ENCODE measurements around the gene ANXA3. TPM values are rescaled to one million over a fixed set of nuclear protein-coding genes. Genes with fewer than 3 reads are reported as not detected.

Gene ANXA3
- total RNA-seq, 2 experiments from 2014 or later, result 2.9 to 4.2 TPM

DNA sequence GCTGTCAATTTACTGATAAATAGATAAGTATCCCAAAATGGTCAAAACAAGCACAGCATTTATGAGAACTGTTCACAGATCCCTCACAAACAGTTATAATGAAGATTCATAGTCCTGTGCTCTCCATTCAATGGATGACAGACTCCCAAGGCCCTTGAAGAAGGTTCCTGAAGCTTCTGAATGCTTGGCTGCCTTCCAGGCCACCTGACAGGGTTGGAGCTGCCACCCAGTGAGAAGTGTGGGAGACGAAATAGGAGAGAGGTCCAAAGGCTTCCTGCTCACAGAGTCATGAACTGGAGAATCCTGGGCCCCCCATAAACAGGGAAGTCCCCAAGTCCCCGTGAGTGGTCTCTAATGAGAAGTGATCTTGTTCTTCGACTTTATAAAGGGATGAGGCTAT, 26.0 kb upstream of the ANXA3 start:
- Mint-ChIP-seq H3K4me3 (no peak overlapping the region), H3K9me3 (ENCODE audit: insufficient read depth) (no peaks in the 10 kb centered on the region), H3K36me3 (ENCODE audit: low read depth) (no peaks in the 10 kb centered on the region), H3K27ac (no peak overlapping the region), H3K27me3 (ENCODE audit: low read depth) (peaks cover 14% of the 10 kb centered on the region), H3K4me1 (ENCODE audit: low read depth) (no peaks in the 10 kb centered on the region)
- CTCF ChIA-PET, result no interaction called here
- DNase-seq (no peak), ATAC-seq (no peak)
- POLR2A ChIA-PET, result no interaction called here

DNA sequence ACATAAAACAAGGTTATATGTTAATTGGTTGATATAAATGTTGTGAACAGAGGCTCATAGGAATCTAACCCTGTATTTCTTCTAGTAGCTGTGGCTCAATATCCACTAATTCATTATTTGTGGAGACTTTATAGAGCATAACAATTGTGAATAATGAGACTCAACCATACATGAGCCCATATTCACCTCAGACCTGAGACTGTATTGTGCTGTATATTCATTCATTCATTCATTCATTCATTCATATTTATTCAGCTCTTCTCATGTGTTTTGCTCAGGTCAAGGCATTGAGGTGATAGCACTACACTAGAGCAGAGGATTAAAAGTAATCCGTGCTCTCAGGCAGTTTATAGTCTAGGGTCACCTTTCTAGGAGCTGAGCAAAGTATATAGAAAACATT, 24.5 kb upstream of the ANXA3 start:
- Mint-ChIP-seq H3K27ac (no peak overlapping the region), H3K36me3 (ENCODE audit: low read depth) (no peaks in the 10 kb centered on the region), H3K4me3 (no peak overlapping the region), H3K4me1 (ENCODE audit: low read depth) (no peaks in the 10 kb centered on the region), H3K27me3 (ENCODE audit: low read depth) (peaks cover 13% of the 10 kb centered on the region), H3K9me3 (ENCODE audit: insufficient read depth) (no peaks in the 10 kb centered on the region)
- no peak for DNase-seq
- ChIA-PET POLR2A (no interaction called here), CTCF (no interaction called here)
- no peak for ATAC-seq

DNA sequence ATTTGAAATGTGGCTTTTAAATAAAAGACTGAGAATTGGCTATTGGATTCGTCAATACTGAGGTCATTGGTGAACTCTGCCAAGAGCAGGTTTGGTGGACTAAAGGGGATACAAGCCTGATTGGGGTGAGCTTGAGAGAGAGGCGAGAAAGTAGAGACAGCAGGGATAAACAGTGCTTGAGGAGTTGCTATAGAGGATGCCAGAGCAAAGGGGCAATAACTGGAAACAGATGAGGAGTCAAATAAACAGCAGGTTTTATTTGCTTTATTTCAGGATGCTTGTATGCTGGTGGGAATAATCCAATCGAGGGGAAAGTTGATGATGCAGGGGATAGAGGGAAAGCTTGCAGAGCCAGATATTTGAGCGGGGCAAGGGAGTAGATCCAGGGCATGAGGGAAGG, 24.0 kb upstream of the ANXA3 start:
- POLR2A ChIA-PET, result no interaction called here
- CTCF ChIA-PET, result no interaction called here
- Mint-ChIP-seq H3K27ac (no peak overlapping the region), H3K4me1 (ENCODE audit: low read depth) (no peaks in the 10 kb centered on the region), H3K27me3 (ENCODE audit: low read depth) (peaks cover 10% of the 10 kb centered on the region), H3K9me3 (ENCODE audit: insufficient read depth) (no peaks in the 10 kb centered on the region), H3K36me3 (ENCODE audit: low read depth) (no peaks in the 10 kb centered on the region), H3K4me3 (no peak overlapping the region)
- DNase-seq (no peak), ATAC-seq (no peak)

DNA sequence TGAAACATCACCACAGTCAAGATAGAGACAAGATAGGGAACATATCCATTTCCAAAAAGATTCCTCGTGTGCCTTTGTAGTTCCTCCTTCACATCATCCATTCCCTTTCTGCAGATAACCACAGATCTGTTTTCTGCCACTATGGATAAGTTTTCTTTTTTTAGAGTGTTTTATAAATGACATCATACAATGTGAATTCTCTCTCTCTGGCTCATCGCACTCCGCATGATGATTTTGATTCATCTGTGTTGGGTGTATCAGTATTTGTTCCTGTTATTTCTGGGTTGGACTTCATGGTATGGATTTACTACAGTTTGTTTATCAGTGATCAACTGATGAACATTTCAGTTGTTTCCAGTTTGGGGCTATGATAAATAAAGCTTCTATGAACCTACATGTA, 23.2 kb upstream of the ANXA3 start:
- DNase-seq, result no peak
- Mint-ChIP-seq H3K27ac (no peak overlapping the region), H3K36me3 (ENCODE audit: low read depth) (no peaks in the 10 kb centered on the region), H3K4me1 (ENCODE audit: low read depth) (no peaks in the 10 kb centered on the region), H3K9me3 (ENCODE audit: insufficient read depth) (no peaks in the 10 kb centered on the region), H3K4me3 (no peak overlapping the region), H3K27me3 (ENCODE audit: low read depth) (peaks cover 10% of the 10 kb centered on the region)
- no peak for ATAC-seq
- CTCF ChIA-PET, result no interaction called here
- POLR2A ChIA-PET, result no interaction called here

DNA sequence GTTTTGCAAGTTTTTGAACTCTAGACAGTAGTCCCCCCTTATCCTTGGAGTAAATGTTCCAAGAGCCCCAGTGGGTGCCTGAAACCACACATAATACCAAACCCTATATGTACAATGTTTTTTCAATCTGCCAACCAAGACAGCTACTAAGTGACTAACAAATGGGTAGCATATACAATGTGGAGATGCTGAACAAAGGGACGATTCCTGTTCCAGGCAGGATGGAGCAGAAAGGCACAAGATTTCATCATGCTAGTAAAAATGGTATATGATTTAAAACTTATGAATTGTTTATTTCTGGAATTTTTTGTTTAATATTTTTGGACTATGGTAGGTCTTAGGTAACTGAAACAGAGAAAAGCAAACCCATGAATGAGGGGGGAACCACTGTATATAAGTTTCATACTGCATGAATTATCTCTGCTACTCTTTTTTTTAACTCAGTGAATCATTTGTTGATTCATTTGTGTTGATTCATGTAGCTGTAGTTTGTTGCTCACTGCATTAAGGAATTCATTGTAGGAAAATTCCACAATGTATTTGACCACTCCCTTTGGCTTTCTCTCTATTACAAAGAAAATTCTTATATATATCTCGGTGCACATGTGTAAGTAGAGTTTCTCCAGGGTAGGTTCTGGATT, 21.9 kb upstream of the ANXA3 start:
- ATAC-seq, result no peak
- no peaks in the 10 kb centered on the region for H3K9me3 Mint-ChIP-seq (ENCODE audit: insufficient read depth)
- H3K27ac Mint-ChIP-seq, result no peak overlapping the region
- no peaks in the 10 kb centered on the region for H3K36me3 Mint-ChIP-seq (ENCODE audit: low read depth)
- CTCF ChIA-PET, result no interaction called here
- H3K4me1 Mint-ChIP-seq (ENCODE audit: low read depth), result no peaks in the 10 kb centered on the region
- no peak for DNase-seq
- POLR2A ChIA-PET, result no interaction called here
- no peak overlapping the region for H3K4me3 Mint-ChIP-seq
- peaks cover 6% of the 10 kb centered on the region for H3K27me3 Mint-ChIP-seq (ENCODE audit: low read depth)

DNA sequence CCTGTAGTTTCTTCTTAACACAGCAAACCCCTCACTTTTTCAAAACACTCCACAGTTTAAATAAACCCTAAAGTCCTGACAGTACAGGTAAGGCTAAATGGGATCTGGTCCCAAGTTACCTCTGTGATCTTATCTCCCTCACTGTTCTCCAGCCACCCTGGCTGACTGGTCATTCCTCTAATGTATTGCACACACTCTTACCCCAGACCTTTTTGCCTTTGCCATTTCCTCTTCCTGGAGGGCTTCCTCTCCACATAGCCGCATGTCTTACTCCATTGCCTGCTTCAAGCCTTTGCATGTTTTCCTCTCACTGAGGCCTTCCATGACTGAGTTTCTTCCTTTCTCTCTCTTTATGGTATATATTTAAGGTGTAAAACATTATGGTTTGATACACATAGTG, 19.5 kb upstream of the ANXA3 start:
- ATAC-seq, result no peak
- H3K9me3 Mint-ChIP-seq (ENCODE audit: insufficient read depth), result no peaks in the 10 kb centered on the region
- H3K4me1 Mint-ChIP-seq (ENCODE audit: low read depth), result no peaks in the 10 kb centered on the region
- ChIA-PET POLR2A (no interaction called here), CTCF (no interaction called here)
- H3K36me3 Mint-ChIP-seq (ENCODE audit: low read depth), result no peaks in the 10 kb centered on the region
- no peak overlapping the region for H3K4me3 Mint-ChIP-seq
- no peak for DNase-seq
- H3K27ac Mint-ChIP-seq, result no peak overlapping the region
- H3K27me3 Mint-ChIP-seq (ENCODE audit: low read depth), result peaks cover 14% of the 10 kb centered on the region

DNA sequence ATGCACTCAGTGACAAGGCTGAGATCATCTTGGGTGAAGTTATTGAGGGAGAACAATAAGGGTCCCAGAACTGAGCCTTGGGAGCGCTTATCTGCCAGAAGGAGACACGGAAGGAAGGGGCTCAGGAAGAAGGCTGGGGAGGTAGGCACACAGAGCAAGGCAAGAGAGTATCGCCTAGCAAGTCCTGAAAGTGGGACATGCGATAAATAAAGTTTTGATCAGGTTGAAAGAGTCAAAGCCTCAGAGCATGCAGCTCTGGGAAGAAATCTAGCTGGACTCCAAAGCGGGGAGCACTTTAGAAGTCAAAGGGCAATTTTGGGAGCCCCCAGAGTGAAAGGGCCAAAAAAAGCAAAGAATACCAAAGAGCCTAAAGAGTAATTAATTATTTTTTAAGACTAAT, 17.7 kb upstream of the ANXA3 start:
- peaks cover 14% of the 10 kb centered on the region for H3K27me3 Mint-ChIP-seq (ENCODE audit: low read depth)
- no peak overlapping the region for H3K4me3 Mint-ChIP-seq
- ChIA-PET CTCF (no interaction called here), POLR2A (no interaction called here)
- no peaks in the 10 kb centered on the region for H3K4me1 Mint-ChIP-seq (ENCODE audit: low read depth)
- DNase-seq (no peak), ATAC-seq (no peak)
- no peaks in the 10 kb centered on the region for H3K9me3 Mint-ChIP-seq (ENCODE audit: insufficient read depth)
- H3K36me3 Mint-ChIP-seq (ENCODE audit: low read depth), result no peaks in the 10 kb centered on the region
- H3K27ac Mint-ChIP-seq, result no peak overlapping the region

DNA sequence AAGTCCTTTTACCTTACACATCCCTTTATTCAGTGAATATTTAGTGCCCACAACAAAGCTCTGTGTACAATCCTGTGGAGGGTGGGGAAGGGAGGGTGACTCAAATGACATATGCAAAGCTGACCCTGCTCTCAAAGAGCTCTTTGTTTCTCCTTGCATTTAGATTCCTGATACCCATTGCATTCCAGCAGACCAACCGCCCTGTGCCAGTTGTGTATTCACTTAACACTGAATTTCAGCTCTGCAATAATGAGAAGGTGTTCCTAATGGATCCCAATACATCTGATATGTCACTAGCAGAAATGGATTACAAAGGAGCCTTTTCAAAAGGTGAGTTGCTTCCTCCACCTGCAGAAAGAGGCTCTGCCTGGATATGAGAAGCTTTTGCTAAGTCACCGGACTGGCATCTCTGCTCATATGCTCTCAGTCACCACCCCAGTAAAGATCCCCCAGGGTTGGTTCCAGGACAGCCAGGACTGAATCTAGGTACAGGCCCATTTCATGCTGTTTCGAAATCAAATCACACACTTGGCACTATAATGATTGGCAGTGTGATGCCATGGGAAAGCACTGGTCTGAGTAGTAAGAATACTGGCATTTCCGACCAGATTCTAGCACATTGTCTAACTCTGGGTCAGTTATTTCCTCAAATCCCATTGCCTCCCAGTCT, 17.1 kb upstream of the ANXA3 start:
- H3K36me3 Mint-ChIP-seq (ENCODE audit: low read depth), result no peaks in the 10 kb centered on the region
- no peaks in the 10 kb centered on the region for H3K4me1 Mint-ChIP-seq (ENCODE audit: low read depth)
- no peaks in the 10 kb centered on the region for H3K9me3 Mint-ChIP-seq (ENCODE audit: insufficient read depth)
- ATAC-seq (no peak), DNase-seq (no peak)
- no peak overlapping the region for H3K27ac Mint-ChIP-seq
- ChIA-PET POLR2A (no interaction called here), CTCF (no interaction called here)
- peaks cover 14% of the 10 kb centered on the region for H3K27me3 Mint-ChIP-seq (ENCODE audit: low read depth)
- no peak overlapping the region for H3K4me3 Mint-ChIP-seq

DNA sequence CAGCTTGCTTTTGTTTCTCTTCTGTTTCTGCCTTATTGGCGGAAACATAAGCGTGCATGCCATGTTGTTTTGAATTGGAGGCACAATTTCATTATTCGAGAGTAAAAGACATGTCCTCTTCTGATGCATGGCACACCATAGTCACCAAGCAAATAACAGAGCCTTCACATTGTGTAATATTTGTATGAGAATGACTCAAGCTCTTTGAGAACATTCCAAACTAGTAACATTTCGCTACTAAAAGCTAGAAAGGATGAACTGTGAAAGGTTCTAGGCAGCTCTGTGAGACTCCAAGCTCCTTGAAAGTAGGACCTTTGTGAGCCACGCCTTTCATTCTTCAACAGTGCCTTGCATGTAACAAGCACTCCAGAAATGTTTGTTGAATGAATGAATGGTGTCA, 9.2 kb upstream of the ANXA3 start:
- ChIA-PET POLR2A (no interaction called here), CTCF (no interaction called here)
- no peak overlapping the region for H3K27ac Mint-ChIP-seq
- ATAC-seq (no peak), DNase-seq (no peak)
- H3K4me1 Mint-ChIP-seq (ENCODE audit: low read depth), result no peaks in the 10 kb centered on the region
- H3K4me3 Mint-ChIP-seq, result no peak overlapping the region
- peaks cover 26% of the 10 kb centered on the region for H3K27me3 Mint-ChIP-seq (ENCODE audit: low read depth)
- H3K9me3 Mint-ChIP-seq (ENCODE audit: insufficient read depth), result no peaks in the 10 kb centered on the region
- H3K36me3 Mint-ChIP-seq (ENCODE audit: low read depth), result no peaks in the 10 kb centered on the region

DNA sequence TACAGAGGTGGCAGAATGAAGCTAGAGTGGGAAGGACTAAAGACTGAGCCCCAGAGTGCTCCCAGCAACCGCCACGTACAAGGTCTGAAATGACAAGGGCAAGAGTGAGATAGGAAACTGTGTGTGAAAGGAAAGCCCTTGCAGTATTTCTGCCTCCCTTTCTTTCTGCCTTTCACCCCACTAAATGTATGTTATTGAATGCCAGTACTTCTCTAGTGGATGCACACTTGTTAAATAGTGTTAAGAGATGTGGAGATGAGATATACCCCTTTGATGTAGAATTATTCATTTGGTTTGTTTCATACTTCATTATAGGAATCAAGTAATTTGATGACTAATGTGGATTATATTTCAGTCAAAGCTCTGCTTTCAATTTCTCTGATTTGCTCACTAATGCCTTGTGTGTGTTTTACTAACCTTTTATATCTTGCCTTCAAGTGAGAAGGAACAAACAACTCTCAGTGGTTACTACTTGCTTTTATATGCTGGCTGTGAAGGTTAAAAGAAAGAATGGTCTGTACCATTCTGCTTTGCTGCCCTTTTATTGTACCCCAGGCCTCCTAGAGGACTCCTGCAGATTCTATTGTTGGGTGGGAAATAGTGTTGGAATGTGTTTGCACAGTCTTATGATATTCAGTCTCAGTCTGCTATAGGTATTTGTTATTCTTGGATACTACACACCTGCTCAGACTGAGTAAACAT, 8.0 kb upstream of the ANXA3 start:
- H3K4me3 Mint-ChIP-seq, result no peak overlapping the region
- H3K27me3 Mint-ChIP-seq (ENCODE audit: low read depth), result peaks cover 26% of the 10 kb centered on the region
- CTCF ChIA-PET, result no interaction called here

DNA sequence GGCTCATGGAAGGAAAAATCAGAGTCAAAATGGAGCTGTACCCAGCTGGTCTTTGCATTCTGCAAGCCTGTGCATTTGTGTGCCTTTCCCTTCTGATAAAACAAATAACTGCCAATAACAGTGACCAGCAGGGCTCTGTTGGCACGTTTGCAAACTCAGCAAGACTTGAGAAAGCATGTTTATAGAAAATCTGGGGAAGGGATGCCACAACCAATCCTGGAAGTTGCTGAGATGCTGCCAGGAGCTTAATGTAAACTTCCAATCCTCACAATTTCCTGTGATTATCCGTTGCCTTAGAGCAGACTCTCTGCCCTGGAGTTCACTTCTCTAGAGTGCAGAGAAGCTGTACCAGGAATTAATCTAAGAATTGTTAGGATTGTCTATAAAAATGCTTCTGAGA, 6.9 kb upstream of the ANXA3 start:
- H3K4me3 Mint-ChIP-seq, result no peak overlapping the region
- ChIA-PET CTCF (no interaction called here), POLR2A (no interaction called here)
- no peak overlapping the region for H3K27ac Mint-ChIP-seq
- H3K4me1 Mint-ChIP-seq (ENCODE audit: low read depth), result no peaks in the 10 kb centered on the region
- peaks cover 28% of the 10 kb centered on the region for H3K27me3 Mint-ChIP-seq (ENCODE audit: low read depth)
- H3K36me3 Mint-ChIP-seq (ENCODE audit: low read depth), result no peaks in the 10 kb centered on the region
- ATAC-seq (no peak), DNase-seq (no peak)
- no peaks in the 10 kb centered on the region for H3K9me3 Mint-ChIP-seq (ENCODE audit: insufficient read depth)

More for the DNA sequence above, 8.0 kb upstream of the ANXA3 start:
- Mint-ChIP-seq H3K27ac (no peak overlapping the region), H3K36me3 (ENCODE audit: low read depth) (no peaks in the 10 kb centered on the region), H3K9me3 (ENCODE audit: insufficient read depth) (no peaks in the 10 kb centered on the region), H3K4me1 (ENCODE audit: low read depth) (no peaks in the 10 kb centered on the region)
- ATAC-seq, result no peak
- POLR2A ChIA-PET, result no interaction called here
- no peak for DNase-seq

DNA sequence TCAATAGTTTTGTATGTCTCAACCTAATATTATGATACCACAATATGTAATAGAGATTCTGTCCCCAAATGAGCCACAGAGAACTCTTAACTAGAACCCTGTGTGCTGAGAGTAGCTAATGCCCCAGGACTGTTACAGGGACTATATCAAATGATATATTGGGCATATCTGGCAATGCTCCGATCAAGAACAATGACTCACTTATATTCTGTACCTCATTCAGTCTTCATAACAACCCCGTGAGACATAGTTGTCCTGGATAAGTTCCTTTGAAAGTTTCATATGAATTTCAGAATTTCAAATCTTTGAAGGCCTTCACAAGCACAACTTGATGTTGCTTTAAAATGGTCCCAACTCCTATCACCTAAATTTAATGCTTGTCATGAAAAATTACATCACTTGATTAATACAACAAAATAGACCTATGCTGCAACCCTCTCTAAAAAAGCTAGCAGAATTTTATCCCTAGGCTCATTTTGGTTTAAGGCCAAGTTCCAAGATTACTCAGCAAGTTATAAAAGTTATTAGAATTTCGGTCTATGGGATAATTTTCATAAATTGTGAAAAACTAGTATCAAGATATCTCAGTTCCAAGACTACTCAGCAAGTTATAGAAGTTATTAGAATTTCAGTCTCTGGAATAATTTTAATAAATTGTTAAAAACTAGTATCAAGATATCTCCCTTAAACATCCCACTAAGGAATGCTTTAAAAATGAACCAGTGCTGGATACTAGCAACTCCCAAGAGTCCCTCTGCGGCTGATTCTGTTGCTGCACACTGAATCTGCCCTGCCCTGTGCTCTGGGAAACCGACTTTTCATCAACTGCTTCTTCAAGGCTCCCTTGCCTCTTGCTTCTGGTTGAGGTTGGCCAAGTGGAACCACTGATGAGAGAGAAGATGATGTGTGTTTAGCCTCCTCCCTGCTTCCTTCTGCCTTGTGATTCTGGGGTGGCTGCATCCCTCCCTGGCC, 6.0 kb upstream of the ANXA3 start:
- Mint-ChIP-seq H3K27me3 (ENCODE audit: low read depth) (peaks cover 36% of the 10 kb centered on the region), H3K4me3 (no peak overlapping the region), H3K4me1 (ENCODE audit: low read depth) (no peaks in the 10 kb centered on the region), H3K9me3 (ENCODE audit: insufficient read depth) (no peaks in the 10 kb centered on the region), H3K36me3 (ENCODE audit: low read depth) (no peaks in the 10 kb centered on the region), H3K27ac (no peak overlapping the region)
- ATAC-seq (no peak), DNase-seq (no peak)
- ChIA-PET CTCF (no interaction called here), POLR2A (no interaction called here)
